ENCODE data around the gene TACC3.
A peak's percentile ranks its signal among the peaks of the same experiment; 100 is the strongest.

TACC3 gene

DNA sequence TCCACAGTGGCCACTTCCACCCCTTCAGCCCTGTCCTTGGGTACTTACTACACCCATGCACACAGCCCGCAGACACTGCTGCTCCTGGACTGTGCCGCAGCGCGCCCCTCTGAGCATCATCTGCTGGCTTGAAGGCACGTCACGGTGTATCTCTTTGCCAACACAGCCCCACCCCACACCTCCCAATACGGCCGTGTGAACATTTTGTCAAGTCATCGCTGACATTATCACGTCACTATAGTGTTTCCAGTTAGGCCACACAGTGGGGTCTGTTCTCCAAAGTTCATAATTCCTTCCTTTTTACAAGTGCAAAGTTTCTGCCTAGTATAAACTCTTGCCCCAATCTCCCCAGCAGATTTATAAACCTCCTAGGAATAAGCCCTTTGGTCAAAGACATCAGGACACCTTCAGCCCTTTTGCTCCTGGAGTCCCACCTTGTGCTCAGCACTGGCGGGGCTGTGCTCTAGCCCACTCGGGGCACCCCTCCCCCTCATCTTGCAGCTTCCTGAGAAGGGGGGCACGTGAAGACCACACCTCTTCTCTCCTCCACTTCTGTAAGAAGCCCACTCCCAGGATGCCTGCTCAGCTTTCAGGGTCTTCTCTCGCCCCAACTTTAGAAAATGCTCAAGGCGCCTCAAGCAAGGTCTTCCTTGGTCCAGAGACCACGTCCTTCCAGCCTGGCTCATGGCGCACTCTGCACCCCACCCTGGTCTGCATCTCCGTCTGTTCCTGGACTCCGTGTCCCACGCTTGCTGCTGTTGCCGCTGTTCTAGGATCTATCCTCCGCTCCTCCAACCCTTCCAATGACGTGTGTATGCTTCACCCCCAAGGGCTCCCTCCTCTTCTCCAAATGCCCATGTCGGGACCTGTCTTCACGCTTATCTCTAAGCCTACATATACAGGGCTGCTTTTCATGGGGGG lies 44.5 kb upstream of the TACC3 start:
- Histone ChIP-seq H3K4me1 (ENCODE audit: control insufficient read depth, insufficient read depth, low read length) (no peaks in the 10 kb centered on the region), H3K4me3 (ENCODE audit: low read depth, low read length) (no peak overlapping the region), H3K27ac (ENCODE audit: extremely low read depth, low read depth, low read length) (no peak overlapping the region), H3K9me3 (ENCODE audit: control insufficient read depth, insufficient read depth, low read depth, low read length) (no peaks in the 10 kb centered on the region), H3K36me3 (ENCODE audit: control insufficient read depth in 2 of 2, insufficient read depth in 1 of 2, low read length in 2 of 2) (no peaks in the 10 kb centered on the region)
- CTCF ChIA-PET: no interaction called here
- POLR2A ChIA-PET: no interaction called here
- TF ChIP-seq, protein P1, sequence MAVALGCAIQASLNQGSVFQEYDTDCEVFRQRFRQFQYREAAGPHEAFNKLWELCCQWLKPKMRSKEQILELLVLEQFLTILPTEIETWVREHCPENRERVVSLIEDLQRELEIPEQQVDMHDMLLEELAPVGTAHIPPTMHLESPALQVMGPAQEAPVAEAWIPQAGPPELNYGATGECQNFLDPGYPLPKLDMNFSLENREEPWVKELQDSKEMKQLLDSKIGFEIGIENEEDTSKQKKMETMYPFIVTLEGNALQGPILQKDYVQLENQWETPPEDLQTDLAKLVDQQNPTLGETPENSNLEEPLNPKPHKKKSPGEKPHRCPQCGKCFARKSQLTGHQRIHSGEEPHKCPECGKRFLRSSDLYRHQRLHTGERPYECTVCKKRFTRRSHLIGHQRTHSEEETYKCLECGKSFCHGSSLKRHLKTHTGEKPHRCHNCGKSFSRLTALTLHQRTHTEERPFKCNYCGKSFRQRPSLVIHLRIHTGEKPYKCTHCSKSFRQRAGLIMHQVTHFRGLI (tag by site-specific recombination; IDR thresholded peaks at IDR 0.05): peak; percentile 23; the same call in 1 of the 2 replicates
- TF ChIP-seq ZNF24 (tag by site-specific recombination; IDR thresholded peaks at IDR 0.05): no peak

DNA sequence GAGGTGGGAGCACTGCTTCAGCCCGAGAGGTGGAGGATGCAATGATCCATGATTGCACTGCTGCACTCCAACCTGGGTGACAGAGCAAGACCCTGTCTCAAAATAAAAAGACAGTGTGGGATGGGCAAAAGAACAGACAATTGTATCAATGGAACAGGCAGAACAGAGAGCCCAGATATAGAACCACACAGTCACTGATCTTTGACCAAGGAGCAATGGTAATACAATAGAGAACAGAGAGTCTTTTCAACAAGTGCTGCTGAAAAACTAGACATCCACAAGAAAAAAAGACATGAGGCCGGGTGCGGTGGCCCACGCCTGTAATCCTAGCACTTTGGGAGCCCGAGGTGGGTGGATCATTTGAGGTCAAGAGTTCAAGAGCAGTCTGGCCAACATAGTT lies 43.1 kb upstream of the TACC3 start:
- no peaks in the 10 kb centered on the region for H3K36me3 ChIP-seq (ENCODE audit: control insufficient read depth in 2 of 2, insufficient read depth in 1 of 2, low read length in 2 of 2)
- POLR2A ChIA-PET: no interaction called here
- H3K27ac ChIP-seq (ENCODE audit: extremely low read depth, low read depth, low read length): no peak overlapping the region
- H3K4me3 ChIP-seq (ENCODE audit: low read depth, low read length): no peak overlapping the region
- CTCF ChIA-PET: no interaction called here
- H3K4me1 ChIP-seq (ENCODE audit: control insufficient read depth, insufficient read depth, low read length): no peaks in the 10 kb centered on the region
- no peaks in the 10 kb centered on the region for H3K9me3 ChIP-seq (ENCODE audit: control insufficient read depth, insufficient read depth, low read depth, low read length)
- no peak for TF ChIP-seq ZNF664 (tag by site-specific recombination; IDR thresholded peaks at IDR 0.05)
- no peak for TF ChIP-seq SETDB1 (IDR thresholded peaks at IDR 0.05; ENCODE audit: insufficient read length, low read length)
- TF ChIP-seq ZFP37 (tag by site-specific recombination; IDR thresholded peaks at IDR 0.05): no peak
- no peak for TF ChIP-seq ZNF830 (tag by site-specific recombination; IDR thresholded peaks at IDR 0.05; ENCODE audit: low read depth)
- no peak for TF ChIP-seq ZNF580 (tag by site-specific recombination; IDR thresholded peaks at IDR 0.05)
- TF ChIP-seq, protein P2, sequence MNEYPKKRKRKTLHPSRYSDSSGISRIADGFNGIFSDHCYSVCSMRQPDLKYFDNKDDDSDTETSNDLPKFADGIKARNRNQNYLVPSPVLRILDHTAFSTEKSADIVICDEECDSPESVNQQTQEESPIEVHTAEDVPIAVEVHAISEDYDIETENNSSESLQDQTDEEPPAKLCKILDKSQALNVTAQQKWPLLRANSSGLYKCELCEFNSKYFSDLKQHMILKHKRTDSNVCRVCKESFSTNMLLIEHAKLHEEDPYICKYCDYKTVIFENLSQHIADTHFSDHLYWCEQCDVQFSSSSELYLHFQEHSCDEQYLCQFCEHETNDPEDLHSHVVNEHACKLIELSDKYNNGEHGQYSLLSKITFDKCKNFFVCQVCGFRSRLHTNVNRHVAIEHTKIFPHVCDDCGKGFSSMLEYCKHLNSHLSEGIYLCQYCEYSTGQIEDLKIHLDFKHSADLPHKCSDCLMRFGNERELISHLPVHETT (tag by site-specific recombination; IDR thresholded peaks at IDR 0.05): no peak
- TF ChIP-seq ZNF19 (tag by site-specific recombination; IDR thresholded peaks at IDR 0.05; ENCODE audit: low read depth): no peak
- TF ChIP-seq, protein P3, sequence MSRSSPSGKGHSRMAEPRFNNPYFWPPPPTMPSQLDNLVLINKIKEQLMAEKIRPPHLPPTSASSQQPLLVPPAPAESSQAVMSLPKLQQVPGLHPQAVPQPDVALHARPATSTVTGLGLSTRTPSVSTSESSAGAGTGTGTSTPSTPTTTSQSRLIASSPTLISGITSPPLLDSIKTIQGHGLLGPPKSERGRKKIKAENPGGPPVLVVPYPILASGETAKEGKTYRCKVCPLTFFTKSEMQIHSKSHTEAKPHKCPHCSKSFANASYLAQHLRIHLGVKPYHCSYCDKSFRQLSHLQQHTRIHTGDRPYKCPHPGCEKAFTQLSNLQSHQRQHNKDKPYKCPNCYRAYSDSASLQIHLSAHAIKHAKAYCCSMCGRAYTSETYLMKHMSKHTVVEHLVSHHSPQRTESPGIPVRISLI (tag by site-specific recombination; IDR thresholded peaks at IDR 0.05): no peak
- no peak for TF ChIP-seq ZNF202 (tag by site-specific recombination; IDR thresholded peaks at IDR 0.05; ENCODE audit: borderline replicate concordance)
- no peak for TF ChIP-seq ZNF530 (tag by site-specific recombination; IDR thresholded peaks at IDR 0.05; ENCODE audit: low read depth)
- TF ChIP-seq ZNF292 (tag by site-specific recombination; IDR thresholded peaks at IDR 0.05; ENCODE audit: borderline replicate concordance, low read depth): no peak
- TF ChIP-seq TCF7L2 (IDR thresholded peaks at IDR 0.05; ENCODE audit: borderline replicate concordance, low read depth, low read length): no peak
- TF ChIP-seq FEZF1 (tag by site-specific recombination; IDR thresholded peaks at IDR 0.05): no peak
- no peak for TF ChIP-seq ZNF544 (tag by site-specific recombination; IDR thresholded peaks at IDR 0.05)
- no peak for TF ChIP-seq ZNF416 (tag by site-specific recombination; IDR thresholded peaks at IDR 0.05)
- no peak for TF ChIP-seq ZNF777 (tag by site-specific recombination; IDR thresholded peaks at IDR 0.05; ENCODE audit: borderline replicate concordance)
- TF ChIP-seq ZNF529 (tag by site-specific recombination; IDR thresholded peaks at IDR 0.05; ENCODE audit: insufficient replicate concordance): no peak
- TF ChIP-seq ZBTB17 (tag by site-specific recombination; IDR thresholded peaks at IDR 0.05): no peak
- TF ChIP-seq ZBTB1 (tag by site-specific recombination; IDR thresholded peaks at IDR 0.05): no peak

All from HEK293 (cell line).